GDM1 (cell line): ENCODE data around the gene CLEC19A.

Experiments
- DNase-seq: peaks from one replicate; lab custom pipeline; 2025; lab: John Stamatoyannopoulos, UW

CLEC19A gene

GRCh38 chr16:19285431-19285830 is at the start of gene CLEC19A:
CLEC19A (plus strand) TSS chr16:19285731; CDS start chr16:19285852, 121 bp downstream.
- DNase-seq, result no peak

GRCh38 chr16:19235886-19236285 is 49.6 kb upstream of the CLEC19A start:
- DNase-seq, result no peak

- DNase-seq, result no peak
Measured at GRCh38 chr16:19236561-19237209, 48.8 kb upstream of the CLEC19A start.

DNA sequence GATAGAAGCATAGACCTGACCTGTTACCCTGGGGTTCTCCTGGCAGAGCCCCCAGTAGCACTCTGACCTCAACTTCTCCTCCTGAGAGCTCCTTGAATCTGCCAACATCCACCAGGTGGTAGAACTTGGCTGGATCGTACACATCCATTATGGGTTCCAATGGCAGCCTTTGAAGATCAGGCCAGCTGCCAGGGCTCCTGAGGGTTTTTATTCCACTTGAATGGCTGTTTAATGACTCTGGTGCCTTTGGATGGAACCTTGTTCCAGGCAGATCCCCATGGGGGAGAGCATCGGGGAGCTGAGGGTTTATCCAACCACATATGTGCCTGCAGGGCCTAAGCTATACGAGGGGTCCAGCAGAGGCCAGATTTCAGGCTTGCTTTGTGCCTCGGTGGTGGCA is 47.1 kb upstream of the CLEC19A start:
- no peak for DNase-seq

DNA sequence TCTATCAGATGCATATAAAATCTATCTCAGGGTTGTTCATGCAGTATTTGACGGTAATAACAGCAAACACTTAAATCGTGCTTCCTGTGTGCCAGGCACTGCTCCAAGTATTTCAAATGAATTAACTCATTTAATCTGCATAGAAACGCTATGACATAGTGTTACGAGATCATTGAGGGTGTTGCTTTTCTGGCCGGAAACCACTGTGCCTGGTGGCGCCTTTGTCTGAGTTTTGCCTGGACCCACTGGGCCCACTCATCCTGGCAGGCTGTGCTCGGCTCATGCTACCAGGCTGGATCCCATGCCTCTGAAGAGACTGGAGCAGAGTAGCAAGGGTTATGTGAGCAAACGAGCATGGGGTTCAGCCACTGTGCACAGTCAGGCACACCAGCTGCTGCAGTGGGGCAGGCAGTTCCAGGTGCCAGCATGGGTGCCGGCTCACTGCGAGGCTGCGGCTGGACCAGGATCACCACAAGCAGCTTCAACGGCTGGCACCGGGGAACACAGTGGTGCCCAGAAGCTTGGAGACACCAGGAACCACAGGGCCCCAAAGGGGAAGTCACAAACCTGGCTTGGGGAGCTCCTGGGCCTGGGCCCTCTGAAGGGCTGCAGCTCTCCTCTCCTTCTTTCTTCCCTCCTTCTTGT is 45.9 kb upstream of the CLEC19A start:
- DNase-seq, result no peak

- no peak for DNase-seq
Measured at GRCh38 chr16:19240494-19240893, 45.0 kb upstream of the CLEC19A start.

DNA sequence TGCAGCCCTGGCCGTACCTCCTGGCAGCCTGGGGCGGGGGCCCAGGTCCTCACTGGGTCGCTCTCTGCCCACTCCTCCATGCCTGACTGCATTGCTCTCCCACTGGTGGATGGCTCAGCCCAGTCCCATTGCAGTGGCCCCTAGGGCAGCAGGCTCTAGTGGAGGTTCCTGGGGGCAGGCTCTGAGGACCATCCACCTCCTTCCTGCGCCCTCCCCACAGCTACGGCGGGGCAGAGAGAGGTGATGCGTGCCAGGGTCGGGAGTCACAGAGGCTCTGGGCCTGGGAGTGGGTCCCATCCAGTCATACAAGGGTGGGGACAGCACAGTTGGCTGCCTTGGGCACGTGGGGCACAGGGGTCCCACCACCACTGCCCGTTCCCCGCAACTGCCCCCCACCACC is 44.0 kb upstream of the CLEC19A start:
- DNase-seq, result no peak

GRCh38 chr16:19242186-19242585 is 43.3 kb upstream of the CLEC19A start:
- DNase-seq, result no peak

DNA sequence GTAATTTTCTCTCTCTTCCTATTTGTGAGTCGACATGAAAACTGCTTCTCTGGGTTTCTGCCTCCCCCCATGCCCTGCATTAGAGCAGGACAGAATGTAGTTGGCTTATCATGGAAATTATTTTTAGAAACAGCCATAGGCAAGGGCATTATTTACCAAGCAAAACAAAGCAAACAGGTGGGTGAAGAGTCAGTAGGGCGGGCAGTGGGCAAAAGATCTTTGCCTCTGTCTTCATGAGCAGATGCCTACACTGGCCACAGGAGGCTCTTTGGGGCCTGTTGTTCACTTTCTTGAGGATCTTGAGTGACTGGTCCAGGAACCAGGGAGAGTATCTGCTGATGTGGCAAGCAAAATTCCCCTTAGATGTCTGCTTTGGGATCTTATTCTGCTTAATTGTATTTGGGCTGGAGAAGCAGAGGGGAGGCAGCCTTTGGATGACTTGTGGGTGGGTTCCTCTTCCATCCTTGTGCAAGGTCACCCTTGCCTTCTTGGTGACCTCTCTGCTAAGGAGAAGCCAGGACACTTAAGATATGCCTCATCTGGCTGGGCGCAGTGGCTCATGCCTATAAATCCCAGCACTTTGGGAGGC is 42.5 kb upstream of the CLEC19A start:
- no peak for DNase-seq

DNA sequence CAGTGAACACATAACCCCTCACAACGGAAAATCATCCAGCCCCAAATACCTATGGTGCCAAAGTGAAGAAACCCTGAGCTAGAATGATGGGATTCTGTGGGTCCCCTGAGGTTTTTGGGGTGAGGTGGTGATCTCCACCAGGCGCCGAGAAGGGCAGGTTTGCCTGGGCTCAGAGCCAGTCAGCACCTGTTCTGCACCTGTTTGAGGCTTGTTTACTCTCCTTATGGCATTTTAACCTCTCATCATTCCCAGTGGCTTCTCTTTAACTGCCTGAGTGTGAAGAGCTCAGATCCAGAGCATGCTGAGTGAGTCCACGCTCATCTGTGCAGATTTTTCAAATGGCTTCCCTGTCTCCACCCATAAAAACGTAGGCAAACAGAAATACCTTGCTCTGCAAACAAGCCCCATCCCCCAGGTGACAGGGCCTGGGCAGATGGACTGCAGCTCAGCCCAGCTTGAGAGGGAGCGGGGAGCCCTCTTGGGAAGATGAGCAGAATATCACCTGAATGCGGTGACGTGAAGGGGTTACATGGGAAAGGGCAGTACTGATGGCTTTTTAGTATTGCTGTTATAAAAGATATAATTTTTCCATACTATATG is 40.1 kb upstream of the CLEC19A start:
- no peak for DNase-seq

DNA sequence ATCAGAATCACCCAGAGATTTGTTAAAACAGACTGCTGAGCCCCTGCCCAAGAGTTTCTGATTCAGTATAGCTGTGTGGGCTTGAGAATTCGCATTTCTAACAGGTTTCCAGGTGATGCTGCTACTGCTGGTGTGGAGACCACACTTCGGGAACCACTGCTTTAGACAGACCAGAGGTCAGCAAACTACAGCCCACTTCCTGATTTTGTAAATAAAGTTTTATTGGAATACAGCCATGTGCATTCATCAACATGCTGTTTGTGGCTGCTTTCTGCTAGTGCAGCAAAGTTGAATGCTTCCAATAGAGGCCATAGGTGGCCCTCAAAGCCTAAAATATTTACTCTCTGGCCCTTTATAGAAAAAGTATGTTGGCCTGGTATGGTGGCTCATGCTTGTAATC is 32.6 kb upstream of the CLEC19A start:
- no peak for DNase-seq

DNA sequence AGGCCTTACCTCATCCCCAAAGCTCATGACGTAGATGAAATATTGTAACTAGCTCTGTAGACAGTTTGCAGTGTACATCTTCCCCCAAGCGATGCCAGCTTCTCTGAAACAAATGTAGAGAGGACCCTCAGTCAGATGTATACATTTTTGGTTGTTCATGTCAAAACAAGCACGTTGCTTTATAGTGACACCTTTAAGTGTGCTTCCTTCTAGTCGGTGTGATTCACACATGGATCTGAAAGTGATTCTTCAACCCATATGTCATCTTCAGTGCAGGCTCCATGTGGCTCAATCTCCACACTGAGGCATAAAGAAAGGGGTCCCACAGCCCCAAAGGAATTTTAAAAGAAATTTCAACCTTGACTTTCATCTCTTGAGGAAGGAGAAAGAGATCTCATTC is 30.9 kb upstream of the CLEC19A start:
- DNase-seq, result no peak

DNA sequence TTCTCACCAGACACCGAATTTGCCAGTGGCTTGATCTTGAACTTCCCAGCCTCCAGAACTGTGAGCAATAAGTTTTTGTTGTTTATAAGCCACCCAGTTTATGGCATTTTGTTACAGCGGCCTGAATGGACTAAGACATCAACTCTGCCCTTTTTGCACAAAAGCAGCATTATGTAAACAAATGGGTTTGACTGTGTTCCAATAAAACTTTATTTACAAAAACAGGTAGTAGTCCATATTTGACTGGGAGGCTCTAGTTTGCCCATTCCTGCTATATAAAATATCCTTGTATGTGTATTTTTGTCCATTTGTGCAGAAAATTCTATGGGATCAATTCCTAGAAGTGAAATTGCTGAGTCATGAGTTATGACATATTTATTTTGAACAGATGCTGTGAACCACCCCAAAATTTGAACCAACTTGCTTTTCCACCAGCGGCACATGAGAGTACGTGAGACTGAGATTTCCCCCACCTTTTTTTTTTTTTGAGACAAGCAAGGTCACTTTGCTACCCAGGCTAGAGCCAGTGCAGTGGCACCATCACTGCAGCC is 21.3 kb upstream of the CLEC19A start:
- no peak for DNase-seq

DNA sequence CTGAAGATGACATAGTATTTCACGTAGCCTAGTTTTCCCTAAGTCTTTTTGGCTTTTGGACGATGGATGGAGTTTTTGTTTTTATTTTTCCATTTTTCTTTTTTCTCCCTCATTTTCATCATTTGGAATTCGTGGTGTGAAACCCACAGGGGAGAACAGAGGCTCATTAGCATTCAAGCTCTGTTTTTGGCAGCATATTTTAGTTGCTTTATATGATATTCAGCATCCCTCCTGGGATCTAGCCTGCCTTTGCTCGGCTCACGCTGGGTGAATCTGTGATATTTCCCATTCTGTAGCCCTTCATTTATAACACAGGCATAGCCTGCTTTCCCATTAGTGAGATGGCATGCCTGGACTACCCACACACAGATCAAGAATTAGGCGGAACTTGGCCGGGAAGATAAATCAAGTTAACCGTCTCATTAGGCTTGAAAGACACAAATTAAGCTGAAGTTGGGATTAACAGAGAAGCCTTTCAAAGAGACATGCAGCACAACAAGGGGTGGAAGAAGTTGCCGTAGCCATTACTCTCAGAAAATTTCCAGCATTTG is 20.1 kb upstream of the CLEC19A start:
- DNase-seq, result no peak

DNA sequence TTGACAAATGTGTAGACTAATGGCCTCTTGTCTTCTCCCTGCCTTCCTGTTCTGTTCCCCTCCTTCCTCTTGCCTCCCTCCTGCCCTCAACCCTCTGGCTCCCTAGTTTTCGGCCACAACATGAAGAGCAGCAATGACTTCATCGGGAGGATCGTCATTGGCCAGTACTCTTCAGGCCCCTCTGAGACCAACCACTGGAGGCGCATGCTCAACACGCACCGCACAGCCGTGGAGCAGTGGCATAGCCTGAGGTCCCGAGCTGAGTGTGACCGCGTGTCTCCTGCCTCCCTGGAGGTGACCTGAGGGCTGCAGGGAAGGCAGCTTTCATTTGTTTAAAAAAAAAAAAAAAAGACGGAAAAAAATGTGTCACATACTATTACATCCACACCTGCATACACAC is 18.8 kb upstream of the CLEC19A start:
- DNase-seq, result no peak

DNA sequence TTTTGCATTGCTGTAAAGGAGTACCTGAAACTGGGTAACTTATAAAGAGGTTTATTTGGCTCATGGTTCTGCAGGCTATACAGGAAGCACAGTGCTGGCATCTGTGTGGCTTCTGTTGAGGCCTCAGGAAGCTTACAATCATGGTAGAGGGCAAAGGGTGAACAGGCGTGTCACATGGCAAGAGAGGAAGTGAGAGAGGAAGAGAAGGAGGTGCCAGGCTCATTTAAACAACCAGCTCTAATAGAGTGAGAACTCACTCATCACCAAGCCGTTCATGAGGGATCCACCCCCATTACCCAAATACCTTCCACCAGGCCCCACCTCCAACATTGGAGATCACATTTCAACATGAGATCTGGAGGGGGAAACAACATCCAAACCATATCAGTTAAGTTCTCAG is 16.4 kb upstream of the CLEC19A start:
- DNase-seq, result no peak

- DNase-seq, result no peak
Measured at GRCh38 chr16:19274165-19274797, 11.2 kb upstream of the CLEC19A start.

- no peak for DNase-seq
Measured at GRCh38 chr16:19278403-19278802, 7.1 kb upstream of the CLEC19A start.

DNA sequence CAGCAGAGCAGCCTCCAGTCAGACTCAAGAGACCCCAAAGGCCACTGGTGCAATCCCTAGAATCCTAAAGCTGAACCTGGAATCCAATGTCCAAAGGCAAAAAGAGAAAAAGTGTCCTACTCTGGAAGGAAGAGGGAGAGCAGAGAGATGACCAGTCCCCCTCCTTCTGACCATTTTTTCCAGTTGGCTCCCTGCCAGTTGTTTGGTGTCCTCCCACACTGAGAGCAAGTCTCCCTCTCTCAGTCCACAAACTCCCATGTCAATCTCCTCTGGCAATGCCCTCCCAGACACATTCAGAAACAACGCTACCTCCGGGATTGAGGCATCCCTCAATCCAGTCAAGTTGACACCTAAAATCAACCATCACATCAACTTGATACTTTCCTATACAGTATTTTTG is 4.3 kb upstream of the CLEC19A start:
- no peak for DNase-seq

DNA sequence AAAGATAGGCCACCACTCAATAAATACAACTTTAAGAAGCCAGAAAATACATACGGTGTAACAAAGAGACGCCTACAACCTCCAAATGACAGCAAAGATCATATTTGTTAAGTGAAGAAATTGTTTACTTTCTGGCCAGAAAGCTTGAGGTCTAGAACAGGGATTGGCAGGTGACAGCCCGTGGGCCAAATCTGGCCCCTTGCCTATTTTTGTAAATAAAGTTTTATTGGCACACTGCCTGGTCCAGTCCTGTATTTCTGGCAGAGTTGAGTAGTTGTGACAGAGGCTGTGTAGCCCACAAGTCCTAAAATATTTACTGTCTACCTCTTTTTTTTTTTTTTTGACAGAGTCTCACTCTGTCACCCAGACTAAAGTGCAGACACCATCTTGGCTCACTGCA is 3.4 kb upstream of the CLEC19A start:
- no peak for DNase-seq

DNA sequence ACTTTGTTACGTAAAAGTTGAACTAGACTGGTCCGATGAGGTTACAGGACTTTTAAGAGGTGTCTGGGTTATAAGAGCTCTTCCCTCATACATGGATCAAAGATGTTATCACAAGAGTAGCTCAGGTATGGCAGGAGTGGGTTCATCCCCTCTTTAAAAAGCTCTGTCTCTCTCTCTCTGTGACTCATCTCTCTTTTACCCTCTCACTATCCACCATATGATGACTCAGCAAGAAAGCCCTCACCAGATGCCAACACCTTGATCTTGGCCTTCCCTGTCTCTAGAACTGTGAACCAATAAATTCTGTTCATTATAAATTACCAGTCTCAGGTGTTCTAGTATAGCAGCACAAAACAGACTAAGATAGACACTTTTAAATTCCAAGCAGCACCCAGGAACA is 1.9 kb upstream of the CLEC19A start:
- no peak for DNase-seq

DNA sequence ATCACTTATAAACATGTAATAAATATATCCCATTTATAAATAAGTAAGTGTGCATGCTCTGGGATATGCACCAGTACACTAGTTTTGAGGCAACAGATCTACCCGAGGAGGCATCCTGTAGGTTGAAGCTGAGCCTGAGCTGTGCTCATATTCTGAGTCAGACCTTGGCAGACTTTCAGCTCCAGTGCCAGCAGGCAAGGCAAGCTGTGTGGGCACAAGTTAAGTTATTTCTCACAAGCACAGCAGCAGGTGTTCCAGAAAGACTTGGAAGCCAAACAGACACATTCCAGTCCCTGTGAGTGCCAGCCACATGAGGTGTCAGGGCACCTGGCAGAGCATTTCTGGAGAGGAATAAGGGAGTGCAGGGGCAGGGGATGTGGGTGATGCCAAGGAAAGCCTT is 1.3 kb upstream of the CLEC19A start:
- no peak for DNase-seq
